Stimulated activated CD4-positive, alpha-beta T cell treated with anti-CD3 and anti-CD28 coated beads, Interleukin-12 subunit alpha, Interleukin-12 subunit beta, amount 100 ng/mL, for 48 hours (primary cell): Measurements from ENCODE around the gene PSENEN.

Experiments
- DNase-seq, 3 donors: peaks; one replicate each; pipeline ENCODE4 v3.0.0-alpha.2; 2020; ENCODE audit warnings: low read depth in 2 of 3, low spot score in 1 of 3

Gene PSENEN

GRCh38 chr19:35733180-35734125 is 12.0 kb upstream of the PSENEN start:
- DNase-seq: no peak

GRCh38 chr19:35734273-35734672 is 11.2 kb upstream of the PSENEN start:
- no peak for DNase-seq

- no peak for DNase-seq
These were observed 10.6 kb upstream of the PSENEN start for GRCh38 chr19:35734889-35735288.

- no peak for DNase-seq
These were observed 8.3 kb upstream of the PSENEN start for GRCh38 chr19:35736913-35737886.

- no peak for DNase-seq
These were observed 7.2 kb upstream of the PSENEN start for GRCh38 chr19:35738021-35738886.

GRCh38 chr19:35738887-35739229 is 6.6 kb upstream of the PSENEN start:
- no peak for DNase-seq

DNA sequence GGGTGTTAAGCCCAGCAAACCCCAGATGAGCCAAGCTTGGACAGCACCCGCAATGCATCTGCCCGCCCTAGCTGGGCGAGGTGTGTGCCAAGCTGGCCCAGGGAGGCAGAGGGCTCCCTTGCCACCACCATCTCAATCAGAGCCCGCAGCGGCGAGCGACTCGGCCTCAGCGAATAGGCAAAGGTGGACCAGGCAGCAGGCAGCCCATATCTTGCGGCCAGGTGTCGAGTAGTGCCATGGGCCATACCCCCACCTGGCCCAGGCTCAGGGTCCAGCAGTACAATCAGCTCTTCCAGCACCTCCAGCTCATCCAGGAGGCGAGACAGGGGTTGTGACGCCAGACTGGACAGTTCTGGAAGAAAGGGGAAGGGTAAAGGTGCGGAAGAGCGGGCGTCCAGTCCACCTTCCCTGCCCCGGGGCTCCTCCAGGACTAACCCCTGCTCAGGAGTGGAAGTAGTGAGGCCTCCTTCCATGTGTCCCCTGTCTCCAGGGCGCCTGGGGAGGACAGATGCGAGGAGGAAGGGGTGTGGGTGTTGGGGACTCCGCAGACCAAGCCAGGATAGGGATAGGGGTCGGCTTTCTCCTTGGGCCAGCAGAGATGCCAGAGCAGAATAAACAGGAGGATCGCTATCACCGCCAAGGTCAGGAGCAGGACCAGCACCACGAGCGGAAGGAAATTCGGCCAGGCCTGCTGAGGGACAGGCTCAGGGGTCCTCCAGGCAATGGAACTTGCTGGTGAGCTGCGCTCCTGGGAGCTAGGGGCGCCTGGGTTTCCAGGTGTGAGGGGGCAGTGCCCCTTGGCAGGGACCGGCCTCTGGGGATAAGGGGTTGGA is 6.0 kb upstream of the PSENEN start:
- no peak for DNase-seq

- DNase-seq: no peak
These were observed 5.4 kb upstream of the PSENEN start for GRCh38 chr19:35740108-35740422.

DNA sequence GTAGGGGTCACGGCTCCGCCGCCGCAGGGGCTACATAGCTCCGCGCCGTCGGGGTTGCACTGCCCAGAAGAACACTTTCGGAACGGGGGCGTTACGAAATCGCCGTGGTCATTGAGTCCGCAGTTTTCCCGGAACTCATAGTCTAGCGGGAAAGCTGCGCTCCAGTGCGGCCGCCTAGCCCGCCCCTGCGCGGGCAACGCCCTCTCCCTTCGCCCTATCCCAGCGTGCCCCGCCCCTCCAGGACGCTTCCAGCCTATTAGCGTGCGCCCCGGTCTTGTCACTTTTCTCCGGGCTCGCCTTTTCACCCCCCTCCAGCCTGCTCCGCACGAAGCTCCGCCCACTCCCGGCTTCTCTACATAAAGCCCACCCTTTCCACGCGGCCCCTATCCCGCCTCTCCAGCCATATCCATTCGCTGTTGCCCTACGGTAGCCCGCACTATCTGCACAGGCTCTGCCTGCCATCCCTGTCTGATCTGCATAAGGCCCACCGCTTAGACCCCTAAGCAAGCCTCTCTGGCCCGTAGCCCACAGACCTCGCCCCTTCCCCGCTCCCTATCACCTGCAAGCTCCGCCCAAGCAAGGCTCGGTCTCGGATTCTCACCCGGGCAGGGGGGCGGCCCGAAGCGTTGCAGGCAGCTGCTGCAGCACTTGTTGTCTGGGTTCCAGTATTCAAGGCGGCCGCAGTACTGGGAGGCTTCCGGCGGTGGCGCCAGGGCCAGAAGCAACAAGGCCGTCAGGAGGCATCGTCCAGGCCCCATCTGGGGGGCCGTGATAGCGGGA is 4.8 kb upstream of the PSENEN start:
- DNase-seq: peak; percentile 92 to 94 (median 93)

DNA sequence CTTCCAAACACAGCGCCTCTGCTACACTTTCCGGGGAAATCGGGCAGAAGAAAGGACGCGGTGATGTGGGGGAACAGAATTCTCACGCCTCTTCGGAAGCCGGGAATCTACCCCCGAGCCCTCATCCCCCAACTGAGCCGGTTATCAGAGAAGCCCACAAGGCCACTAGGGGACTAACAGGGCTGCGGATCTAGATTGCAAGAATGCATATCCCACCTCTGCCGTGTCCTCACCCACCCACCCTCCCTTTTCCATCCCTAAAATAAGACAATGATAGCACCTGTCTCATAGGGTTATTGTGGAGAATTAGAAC is 4.3 kb upstream of the PSENEN start:
- DNase-seq: no peak

- DNase-seq: peak; percentile 59 to 79 (median 65)
These were observed 3.2 kb upstream of the PSENEN start, which contains the start of gene IGFLR1 for GRCh38 chr19:35742121-35742724. Gene IGFLR1 (minus strand): TSS chr19:35742452. CDS start chr19:35741180, 1,272 bp downstream.

DNA sequence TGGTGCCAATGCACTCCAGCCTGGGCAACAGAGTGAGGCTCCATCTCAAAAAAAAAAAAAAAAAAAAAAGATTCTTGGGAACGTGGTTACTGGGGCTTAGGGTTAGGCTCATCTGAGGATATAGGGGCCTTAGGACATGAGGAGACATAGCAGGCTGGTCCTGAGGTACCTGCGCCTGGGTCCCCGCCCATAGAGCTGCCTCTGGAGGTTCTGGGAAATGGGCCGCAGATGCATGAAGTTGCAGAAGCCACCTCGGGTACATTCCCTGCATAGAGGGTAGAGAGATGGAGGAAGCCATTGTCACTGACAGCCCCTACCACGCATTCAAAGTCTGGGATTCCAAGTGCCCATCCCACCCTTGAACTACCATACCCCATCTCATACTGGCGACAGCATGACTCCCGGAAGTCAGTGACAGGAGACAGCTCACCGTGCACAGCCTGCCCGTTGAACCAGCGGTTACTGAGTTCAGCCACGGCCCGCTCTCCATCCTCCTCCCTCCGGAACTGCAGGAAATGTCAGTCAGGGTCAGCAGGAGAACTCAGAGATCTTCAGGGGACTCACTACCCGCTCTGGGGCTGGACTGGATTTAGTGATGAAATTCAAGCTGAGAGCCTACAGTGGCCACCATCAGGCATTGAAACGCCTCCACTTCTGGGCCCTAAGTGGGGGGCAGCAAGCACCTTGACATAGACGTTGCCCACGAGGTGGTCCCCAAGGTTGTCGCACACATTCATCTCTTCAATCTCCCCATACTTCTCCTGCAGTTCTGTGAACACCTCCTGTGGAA is 1.6 kb upstream of the PSENEN start:
- DNase-seq: no peak

- DNase-seq: peak; percentile 90
These were observed 772 bp upstream of the PSENEN start for GRCh38 chr19:35744430-35745327.

- no peak for DNase-seq
These were observed 624 bp downstream of the PSENEN start for GRCh38 chr19:35746087-35746462.

GRCh38 chr19:35746531-35746930 is 1.1 kb downstream of the PSENEN start:
- DNase-seq: no peak

DNA sequence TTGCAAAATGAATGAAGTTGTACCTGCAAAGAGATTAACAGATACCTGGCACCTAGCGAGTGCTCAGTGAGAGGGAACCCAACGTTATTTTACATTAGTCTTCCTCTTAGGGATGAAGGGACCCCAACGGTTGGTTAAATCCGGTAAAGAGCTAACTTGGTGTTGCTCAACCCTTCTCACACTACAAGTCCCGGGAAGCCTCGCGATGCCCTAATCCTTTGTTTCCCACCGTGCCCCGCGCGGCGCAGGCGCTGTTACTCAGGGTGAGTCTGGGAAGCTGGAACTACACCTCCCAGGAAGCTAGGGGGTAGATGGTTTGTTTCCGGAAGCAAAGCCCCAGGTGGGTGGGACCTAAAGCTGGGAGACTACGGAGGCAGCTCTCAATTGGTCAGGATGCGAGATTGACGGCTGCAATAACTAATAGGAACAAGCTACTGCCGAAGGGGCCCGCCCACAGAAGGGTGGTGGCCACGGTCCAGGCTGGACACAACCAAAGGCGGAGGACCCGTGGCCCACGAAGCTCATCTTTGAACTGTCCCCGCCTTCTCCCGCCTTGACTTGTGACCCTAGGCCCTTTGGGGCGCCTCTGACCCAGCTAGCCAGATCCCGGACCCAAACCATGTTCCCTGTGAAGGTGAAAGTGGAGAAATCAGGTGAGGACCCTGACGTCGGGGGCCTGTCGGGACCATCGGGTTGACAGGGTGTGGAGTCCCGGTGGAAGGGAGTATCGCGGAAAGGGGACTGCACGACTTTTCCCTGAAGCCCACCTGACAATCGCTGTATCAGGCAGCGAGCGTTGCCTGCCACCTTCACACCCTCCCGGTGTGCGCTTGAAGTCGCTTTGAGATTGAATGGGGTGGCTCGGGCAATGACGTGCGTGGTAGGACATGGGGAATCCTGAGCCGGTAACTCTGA is 2.9 kb downstream of the PSENEN start, which contains the start of gene LIN37:
Gene LIN37, plus strand, starts transcription at position 471 of the 915 bp plus-strand sequence. Its CDS starts 149 bp downstream, at position 620.
- peak; percentile 97 to 99 (median 98) for DNase-seq
